ENCODE data around the gene HECW1. TPM values are rescaled to one million over a fixed set of nuclear protein-coding genes. Genes with fewer than 3 reads are reported as not detected.

HECW1 gene
- total RNA-seq, 1 donor from 2014 or later: 1.6 TPM

GRCh38 chr7:43193893-43194292, 81.4 kb downstream of the HECW1 start:
- ATAC-seq: no peak

GRCh38 chr7:43195256-43195655, 82.8 kb downstream of the HECW1 start:
- no peak overlapping the region for H3K4me3 ChIP-seq
- intact Hi-C loops (cut with DNase I): no loop called here
- DNase-seq: no peak
- H3K36me3 ChIP-seq: no peaks in the 10 kb centered on the region
- H3K27me3 ChIP-seq: no peaks in the 10 kb centered on the region
- no peaks in the 10 kb centered on the region for H3K9me3 ChIP-seq
- no peak for TF ChIP-seq CTCF (IDR thresholded peaks at IDR 0.05)
- ATAC-seq: no peak
- H3K4me1 ChIP-seq: no peaks in the 10 kb centered on the region
- H3K27ac ChIP-seq: no peak overlapping the region

More at GRCh38 chr7:43193893-43194292, 81.4 kb downstream of the HECW1 start:
- TF ChIP-seq CTCF (IDR thresholded peaks at IDR 0.05): no peak
- Histone ChIP-seq H3K4me3 (no peak overlapping the region), H3K4me1 (no peaks in the 10 kb centered on the region), H3K9me3 (no peaks in the 10 kb centered on the region), H3K36me3 (no peaks in the 10 kb centered on the region), H3K27me3 (no peaks in the 10 kb centered on the region), H3K27ac (no peak overlapping the region)
- DNase-seq: no peak
- intact Hi-C loops (cut with DNase I): no loop called here

- Histone ChIP-seq H3K4me3 (no peak overlapping the region), H3K4me1 (no peaks in the 10 kb centered on the region), H3K36me3 (no peaks in the 10 kb centered on the region), H3K27ac (no peak overlapping the region), H3K27me3 (no peaks in the 10 kb centered on the region), H3K9me3 (no peaks in the 10 kb centered on the region)
- DNase-seq (no peak), ATAC-seq (no peak)
- intact Hi-C loops (cut with DNase I): no loop called here
- TF ChIP-seq CTCF (IDR thresholded peaks at IDR 0.05): no peak
Observed at GRCh38 chr7:43195768-43196167, 83.3 kb downstream of the HECW1 start.

GRCh38 chr7:43196379-43196778, 83.9 kb downstream of the HECW1 start:
- Histone ChIP-seq H3K27me3 (no peaks in the 10 kb centered on the region), H3K4me3 (no peak overlapping the region), H3K9me3 (no peaks in the 10 kb centered on the region), H3K27ac (no peak overlapping the region), H3K36me3 (no peaks in the 10 kb centered on the region), H3K4me1 (no peaks in the 10 kb centered on the region)
- ATAC-seq (no peak), DNase-seq (no peak)
- no peak for TF ChIP-seq CTCF (IDR thresholded peaks at IDR 0.05)
- intact Hi-C loops (cut with DNase I): no loop called here

- Histone ChIP-seq H3K27me3 (no peaks in the 10 kb centered on the region), H3K36me3 (no peaks in the 10 kb centered on the region), H3K27ac (no peak overlapping the region), H3K9me3 (no peaks in the 10 kb centered on the region), H3K4me1 (no peaks in the 10 kb centered on the region), H3K4me3 (no peak overlapping the region)
- DNase-seq: no peak
- TF ChIP-seq CTCF (IDR thresholded peaks at IDR 0.05): no peak
- intact Hi-C loops (cut with DNase I): no loop called here
- peak; percentile 40 for ATAC-seq
Observed at GRCh38 chr7:43198016-43198415, 85.6 kb downstream of the HECW1 start.

GRCh38 chr7:43198599-43199090, 86.2 kb downstream of the HECW1 start:
- intact Hi-C loops (cut with DNase I): no loop called here
- H3K27ac ChIP-seq: no peak overlapping the region
- H3K9me3 ChIP-seq: no peaks in the 10 kb centered on the region
- no peak for DNase-seq
- TF ChIP-seq CTCF (IDR thresholded peaks at IDR 0.05): no peak
- no peaks in the 10 kb centered on the region for H3K27me3 ChIP-seq
- no peaks in the 10 kb centered on the region for H3K36me3 ChIP-seq
- H3K4me1 ChIP-seq: no peaks in the 10 kb centered on the region
- peak; percentile 24 for ATAC-seq
- H3K4me3 ChIP-seq: no peak overlapping the region
